Smooth muscle cell of the brain vasculature (primary cell): ENCODE data around the gene INHBC.
"Not testable (repeated sequence)": the region's sequence is repeated elsewhere in the genome, so short reads cannot be mapped to it uniquely, and the experiment has no call there.

Source experiments
- DNase-seq: peaks from one replicate; pipeline ENCODE4 v3.0.0-alpha.2; 2012; ENCODE audit warnings: low read depth, low spot score

The INHBC gene

GRCh38 chr12:57429473-57430111, 5.0 kb upstream of the INHBC start:
- no peak for DNase-seq

DNA sequence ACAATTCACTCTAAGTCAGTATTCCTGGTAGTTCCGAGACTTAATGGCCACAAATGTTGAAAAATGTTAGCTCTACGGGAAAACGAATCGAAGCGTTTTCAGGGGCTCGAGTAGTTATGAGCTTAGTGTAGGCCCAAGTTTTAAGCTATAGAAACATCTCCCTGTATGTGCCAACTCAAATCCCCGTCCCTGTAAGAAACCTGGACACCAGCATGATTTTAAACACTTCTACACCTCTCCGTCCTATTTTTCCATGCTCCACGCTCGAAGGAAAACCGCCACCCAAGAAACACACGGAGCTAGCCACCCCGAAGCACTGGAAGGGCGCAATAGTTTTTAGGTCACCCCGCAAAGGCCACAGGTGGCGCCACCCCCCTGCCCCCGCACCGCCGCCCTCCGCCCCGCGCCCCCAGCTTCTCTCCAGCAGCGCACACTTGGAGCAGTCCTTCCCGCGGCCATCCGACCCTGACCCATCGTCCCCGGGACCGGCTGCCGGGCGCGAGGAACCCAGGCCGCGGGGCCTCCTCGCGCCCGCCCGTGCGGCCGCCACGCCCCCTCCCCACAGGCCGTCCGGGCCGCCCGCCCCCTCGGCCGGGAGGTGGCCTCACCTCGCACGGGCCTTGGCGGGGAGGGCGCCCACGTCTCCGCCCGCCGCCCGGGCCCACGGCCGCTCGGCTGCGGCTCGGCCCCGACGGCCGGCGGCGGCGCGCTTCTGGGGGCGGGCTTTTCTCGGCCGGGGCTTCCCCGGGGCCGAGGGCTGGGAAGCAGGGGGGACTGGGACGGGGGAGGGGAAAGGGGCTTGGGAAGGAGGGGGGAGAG, 4.3 kb upstream of the INHBC start:
- DNase-seq = no peak

DNA sequence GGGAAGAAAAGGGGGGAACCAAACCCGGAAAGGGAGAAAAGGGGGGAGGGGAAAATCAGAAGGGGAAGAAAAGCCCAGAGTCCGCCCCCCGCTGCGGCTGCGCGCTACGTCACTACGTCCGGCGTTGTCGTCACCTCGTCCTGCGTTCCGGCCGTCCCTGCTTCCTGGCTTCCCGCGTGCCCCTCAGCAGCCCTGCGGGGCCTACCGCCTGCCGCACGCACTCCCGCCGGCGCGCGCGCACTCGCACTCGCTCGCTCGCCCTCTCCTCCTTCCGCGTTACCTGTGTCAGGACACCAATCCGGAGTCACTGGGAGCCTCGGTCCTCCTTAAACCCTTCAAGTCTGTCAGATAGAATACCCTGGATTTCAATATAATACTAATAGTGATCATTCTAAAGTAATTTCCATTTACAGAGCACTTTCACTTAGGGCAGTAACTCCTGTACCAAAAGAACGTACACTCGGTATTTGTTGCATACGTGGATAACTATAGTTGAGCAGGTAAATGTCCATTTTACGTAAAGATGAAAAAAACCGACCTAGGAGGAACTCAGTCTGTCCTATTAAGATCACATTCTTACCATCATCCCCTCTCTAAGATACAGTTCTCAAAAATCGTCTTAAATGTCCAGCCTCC, 3.5 kb upstream of the INHBC start, which contains the start of gene R3HDM2:
R3HDM2 (minus strand) TSS at position 113 of the 636 bp plus-strand sequence. CDS start 120,615 bp downstream, outside the sequence.
- peak; percentile 74 for DNase-seq

GRCh38 chr12:57431654-57432188, 2.9 kb upstream of the INHBC start:
- DNase-seq = no peak

DNA sequence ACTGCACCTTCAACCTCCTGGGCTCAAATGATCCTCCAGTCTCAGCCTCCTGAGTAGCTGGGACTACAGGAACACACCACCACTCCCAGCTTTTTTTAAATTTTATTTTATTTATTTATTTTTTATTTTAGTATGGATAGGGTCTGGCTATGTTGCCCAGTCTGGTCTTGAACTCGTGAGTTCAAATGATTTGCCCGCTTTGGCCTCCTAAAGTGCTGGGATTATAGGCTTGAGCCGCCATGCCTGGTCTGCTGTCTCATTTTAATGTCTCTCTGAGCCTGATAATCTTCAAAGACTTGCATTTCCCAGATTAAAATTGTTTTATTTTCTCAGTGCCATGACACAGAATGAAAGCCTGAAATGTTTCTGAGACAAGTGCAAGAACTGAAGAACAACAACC, 1.2 kb upstream of the INHBC start:
- no peak for DNase-seq

DNA sequence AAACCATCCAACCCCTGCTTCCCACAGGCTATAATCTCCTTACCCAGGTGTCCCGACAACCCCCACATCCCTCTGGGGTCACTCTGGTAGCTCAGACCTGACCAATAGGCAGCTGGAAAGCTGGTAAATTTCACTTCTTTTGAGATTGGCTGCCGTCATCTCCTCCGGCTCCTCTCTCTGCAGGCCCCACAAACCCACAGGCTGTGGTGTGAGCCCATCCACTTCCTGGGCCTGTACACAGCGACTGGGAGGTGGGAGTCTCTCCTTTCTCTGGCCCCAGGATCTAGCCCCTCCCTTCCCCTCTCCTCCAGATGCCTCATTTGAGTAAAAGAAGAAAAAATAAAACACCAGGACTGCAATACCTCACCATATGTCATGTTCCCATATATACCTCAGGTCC, 709 bp downstream of the INHBC start:
- DNase-seq = no peak

DNA sequence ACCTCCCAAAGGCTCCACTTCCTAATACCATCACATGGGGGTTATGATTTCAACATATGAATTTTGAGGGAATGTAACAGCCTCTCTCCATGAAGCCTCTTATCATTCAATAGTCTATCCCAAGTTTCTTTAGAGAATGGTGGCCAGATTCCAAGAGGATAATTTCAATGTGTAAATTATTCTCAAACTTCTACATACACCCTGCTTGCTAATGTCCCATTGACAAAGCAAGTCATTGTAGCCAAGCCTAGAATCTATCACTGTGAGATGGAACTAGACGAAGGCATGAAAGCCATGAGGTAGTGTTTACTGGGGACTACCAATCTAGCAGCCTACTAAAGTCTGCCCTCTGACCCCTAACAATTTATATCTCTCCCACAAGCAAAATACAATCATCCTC, 3.8 kb downstream of the INHBC start:
- DNase-seq = no peak

DNA sequence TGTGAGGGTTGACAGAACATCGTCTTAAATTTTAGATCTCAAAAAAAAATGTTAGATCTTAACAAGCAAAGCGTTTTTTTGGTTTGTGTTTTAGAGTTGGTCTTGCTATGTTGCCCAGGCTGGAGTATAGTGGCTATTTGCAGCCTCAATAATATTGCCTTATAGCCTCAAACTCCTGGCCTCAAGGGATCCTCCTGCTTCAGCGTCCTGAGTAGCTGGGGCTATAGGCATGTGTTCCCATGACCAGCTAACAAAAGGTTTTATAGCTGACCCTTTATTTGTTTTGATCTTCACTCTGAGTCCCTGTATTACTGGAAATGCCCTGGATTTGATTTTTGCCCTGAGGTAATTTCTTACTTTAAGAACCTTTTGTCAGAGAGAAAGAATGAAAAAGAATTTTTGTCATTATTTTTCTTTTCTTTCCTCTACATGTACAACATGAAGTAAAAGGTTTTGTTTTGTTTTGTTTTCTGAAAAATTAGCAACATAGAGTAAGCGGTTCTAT, 5.2 kb downstream of the INHBC start:
- no peak for DNase-seq

DNA sequence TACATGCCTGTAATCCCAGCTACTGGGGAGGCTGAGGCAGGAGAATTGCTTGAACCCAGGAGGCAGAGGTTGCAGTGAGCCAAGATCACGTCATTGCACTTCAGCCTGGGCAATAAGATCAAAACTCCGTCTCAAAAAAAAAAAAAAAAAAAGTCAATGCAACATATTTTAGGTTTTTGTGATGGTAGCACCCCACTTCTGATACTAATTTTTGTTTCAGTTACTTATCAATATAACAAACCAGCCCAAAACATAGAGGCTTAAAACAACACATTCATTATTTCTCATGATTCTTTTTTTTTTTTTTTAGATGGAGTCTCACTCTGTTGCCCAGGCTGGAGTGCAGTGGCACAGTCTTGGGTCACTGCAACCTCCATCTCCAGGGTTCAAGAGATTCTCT, 6.8 kb downstream of the INHBC start:
- not testable (repeated sequence) for DNase-seq

DNA sequence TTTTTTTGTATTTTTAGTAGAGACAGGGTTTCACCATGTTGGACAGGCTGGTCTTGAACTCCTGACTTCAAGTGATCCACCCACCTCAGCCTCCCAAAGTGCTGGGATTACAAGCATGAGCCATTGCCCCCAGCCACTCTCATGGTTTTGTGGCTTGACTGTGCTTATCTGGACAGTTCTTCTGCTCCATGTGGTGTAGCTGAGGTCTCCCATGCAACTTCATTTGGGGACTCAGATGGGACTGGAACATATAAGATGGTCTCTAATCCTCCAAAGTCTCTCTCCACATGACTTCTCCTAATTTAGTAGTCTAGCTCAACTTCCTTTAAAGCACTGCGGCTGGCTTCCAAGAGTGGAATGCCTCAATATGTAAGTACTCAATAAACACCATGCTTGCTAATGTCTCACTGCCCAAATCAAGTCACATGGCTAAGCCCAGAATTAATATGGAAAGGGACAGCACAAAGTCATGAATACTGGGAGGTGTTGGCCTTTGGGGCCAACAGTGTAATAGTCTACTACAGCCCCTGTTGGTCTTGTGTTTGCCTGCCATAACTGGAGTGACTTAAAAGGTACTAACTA, 7.4 kb downstream of the INHBC start:
- no peak for DNase-seq

DNA sequence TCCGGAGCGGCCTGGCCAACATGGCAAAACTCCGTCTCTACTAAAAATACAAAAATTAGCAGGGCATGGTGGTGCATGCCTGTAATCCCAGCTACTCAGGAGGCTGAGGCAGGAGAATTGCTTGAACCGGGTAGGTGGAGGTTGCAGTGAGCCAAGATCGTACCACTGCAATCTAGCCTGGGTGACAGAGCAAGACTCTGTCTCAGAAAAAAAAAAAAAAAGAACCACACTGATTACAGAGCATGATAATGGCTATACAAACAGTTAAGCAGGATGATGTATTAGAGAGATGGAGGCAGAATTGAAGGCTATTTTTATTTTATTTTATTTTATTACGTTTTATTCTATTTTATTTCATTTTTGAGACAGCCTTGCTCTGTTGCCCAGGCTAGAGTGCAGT, 9.8 kb downstream of the INHBC start:
- DNase-seq = not testable (repeated sequence)

DNA sequence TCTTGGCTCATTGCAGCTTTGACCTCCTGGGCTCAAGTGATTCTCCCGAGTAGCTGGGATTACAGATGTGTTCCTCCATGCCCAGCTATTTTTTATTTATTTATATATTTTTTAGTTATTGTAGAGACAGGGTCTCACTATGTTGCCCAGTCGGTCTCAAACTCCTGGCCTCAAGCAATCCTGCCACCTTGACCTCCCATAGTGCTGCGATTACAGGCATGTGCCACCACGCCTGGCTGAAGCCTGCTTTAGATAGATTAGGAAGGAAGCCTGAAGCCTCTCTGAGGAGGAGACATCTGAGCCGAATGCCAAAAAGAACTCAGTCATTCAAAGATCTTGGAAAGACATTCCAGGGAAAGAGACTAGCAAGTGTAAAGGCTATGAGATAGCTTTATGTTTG, 10.2 kb downstream of the INHBC start:
- no peak for DNase-seq

- no peak for DNase-seq
These were observed 11.8 kb downstream of the INHBC start for GRCh38 chr12:57446292-57446960.

GRCh38 chr12:57448669-57449068, 14.1 kb downstream of the INHBC start:
- DNase-seq = no peak

DNA sequence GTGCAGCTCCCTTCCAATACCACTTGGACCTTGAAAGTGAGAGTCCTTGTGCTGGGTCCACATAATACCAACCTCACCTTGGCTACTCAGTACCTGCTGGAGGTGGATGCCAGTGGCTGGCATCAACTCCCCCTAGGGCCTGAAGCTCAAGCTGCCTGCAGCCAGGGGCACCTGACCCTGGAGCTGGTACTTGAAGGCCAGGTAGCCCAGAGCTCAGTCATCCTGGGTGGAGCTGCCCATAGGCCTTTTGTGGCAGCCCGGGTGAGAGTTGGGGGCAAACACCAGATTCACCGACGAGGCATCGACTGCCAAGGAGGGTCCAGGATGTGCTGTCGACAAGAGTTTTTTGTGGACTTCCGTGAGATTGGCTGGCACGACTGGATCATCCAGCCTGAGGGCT, 14.8 kb downstream of the INHBC start:
- DNase-seq = no peak

GRCh38 chr12:57450057-57450456, 15.5 kb downstream of the INHBC start:
- no peak for DNase-seq

GRCh38 chr12:57451233-57451778, 16.7 kb downstream of the INHBC start:
- no peak for DNase-seq

GRCh38 chr12:57452181-57452936, 17.8 kb downstream of the INHBC start:
- no peak for DNase-seq

GRCh38 chr12:57452937-57453509, 18.4 kb downstream of the INHBC start:
- DNase-seq = no peak

DNA sequence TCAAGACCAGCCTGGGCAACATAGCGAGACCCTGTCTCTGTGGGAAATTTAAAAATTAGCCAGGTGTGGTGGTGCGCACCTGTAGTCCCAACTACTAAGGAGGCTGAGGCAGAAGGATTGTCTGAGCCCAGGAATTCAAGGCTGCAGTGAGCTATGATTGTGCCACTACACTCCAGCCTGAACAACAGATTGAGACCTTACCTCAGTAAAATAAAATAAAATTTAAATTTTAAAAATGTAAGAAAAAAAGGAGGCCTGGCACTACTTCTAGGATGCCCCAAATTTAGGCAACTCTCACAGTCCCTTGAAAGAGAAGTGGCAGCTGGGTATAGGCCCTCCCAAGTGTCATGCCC, 19.6 kb downstream of the INHBC start:
- DNase-seq = no peak
